ENCODE results near the gene CALHM1.
"Not testable (repeated sequence)": the region's sequence is repeated elsewhere in the genome, so short reads cannot be mapped to it uniquely, and the experiment has no call there.

- TF ChIP-seq, protein P1, sequence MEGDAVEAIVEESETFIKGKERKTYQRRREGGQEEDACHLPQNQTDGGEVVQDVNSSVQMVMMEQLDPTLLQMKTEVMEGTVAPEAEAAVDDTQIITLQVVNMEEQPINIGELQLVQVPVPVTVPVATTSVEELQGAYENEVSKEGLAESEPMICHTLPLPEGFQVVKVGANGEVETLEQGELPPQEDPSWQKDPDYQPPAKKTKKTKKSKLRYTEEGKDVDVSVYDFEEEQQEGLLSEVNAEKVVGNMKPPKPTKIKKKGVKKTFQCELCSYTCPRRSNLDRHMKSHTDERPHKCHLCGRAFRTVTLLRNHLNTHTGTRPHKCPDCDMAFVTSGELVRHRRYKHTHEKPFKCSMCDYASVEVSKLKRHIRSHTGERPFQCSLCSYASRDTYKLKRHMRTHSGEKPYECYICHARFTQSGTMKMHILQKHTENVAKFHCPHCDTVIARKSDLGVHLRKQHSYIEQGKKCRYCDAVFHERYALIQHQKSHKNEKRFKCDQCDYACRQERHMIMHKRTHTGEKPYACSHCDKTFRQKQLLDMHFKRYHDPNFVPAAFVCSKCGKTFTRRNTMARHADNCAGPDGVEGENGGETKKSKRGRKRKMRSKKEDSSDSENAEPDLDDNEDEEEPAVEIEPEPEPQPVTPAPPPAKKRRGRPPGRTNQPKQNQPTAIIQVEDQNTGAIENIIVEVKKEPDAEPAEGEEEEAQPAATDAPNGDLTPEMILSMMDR (IDR thresholded peaks at IDR 0.05; ENCODE audit: low read depth, low read length) = not testable (repeated sequence)
- TF ChIP-seq EZH2phosphoT487 (IDR thresholded peaks at IDR 0.05; ENCODE audit: low read depth) = not testable (repeated sequence)
These were observed 28.1 kb upstream of the CALHM1 start for GRCh38 chr10:103486635-103487409.

Data from OCI-LY3 (cell line).